NOMO-1 (cell line): ENCODE results near the gene ARHGEF17.
A peak's percentile ranks its signal among the peaks of the same experiment; 100 is the strongest.

ENCODE experiments used
- DNase-seq, 2 experiments: peaks; one replicate each; lab custom pipeline; 2025; ENCODE audit not compliant: unreplicated experiment in 2 of 2; lab: John Stamatoyannopoulos, UW

The ARHGEF17 gene

DNA sequence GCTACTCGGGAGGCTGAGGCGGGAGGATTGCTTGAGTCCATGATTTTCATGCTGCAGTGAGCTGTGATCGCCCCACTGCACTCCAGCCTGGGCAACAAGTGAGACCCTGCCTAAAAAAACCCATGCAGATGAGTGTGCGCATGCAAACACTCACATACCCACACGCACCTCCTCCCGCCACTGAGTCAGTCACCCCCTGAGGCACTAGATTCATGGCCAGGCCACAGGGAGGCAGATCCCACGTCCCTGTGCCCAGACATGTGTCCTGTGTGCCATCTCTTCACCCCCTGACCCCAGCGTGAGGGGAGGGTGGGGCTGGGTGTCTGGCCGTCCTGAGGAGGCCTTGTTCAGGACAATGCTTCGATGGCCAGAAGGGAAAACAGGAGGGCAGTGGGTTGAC, 83.6 kb downstream of the ARHGEF17 start:
- DNase-seq = no peak

DNA sequence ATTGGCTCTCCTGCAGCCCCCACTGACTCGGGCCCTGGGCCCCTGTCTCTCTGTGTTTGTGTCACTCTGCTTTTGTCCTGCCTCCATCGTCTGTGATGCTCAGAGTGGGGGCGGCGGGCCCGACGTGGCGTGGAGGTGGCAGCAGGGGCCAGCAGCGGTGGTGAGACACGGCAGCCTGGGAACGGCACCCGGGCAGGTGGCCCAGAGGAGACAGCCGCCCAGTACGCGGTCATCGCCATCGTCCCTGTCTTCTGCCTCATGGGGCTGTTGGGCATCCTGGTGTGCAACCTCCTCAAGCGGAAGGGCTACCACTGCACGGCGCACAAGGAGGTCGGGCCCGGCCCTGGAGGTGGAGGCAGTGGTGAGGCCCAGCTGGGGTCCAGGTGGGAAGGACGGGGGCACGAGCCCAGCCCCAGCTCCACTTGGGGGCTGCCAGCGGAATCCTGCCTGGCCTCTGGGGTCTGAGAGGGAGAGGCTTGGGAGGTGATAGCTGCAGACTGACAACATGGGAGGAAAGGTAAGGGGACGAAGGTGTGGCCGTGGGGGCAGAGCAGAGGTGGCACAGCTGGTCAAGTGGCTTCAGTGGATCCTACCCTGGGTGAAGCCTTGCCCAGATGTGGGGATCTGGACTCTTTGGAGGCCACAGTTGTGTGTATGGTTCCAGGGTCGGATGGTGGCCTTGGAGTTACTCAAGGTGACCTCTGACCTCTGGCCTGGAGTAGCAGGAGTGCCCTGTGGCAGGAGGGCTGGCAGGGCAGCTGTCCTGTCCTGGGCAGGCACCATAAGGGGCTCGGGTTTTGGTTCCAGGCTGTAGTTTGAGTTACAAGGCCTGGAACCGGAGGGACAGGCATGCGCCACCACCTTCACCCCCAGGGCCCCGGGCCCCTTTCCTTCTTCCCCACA, 84.3 kb downstream of the ARHGEF17 start:
- no peak for DNase-seq

DNA sequence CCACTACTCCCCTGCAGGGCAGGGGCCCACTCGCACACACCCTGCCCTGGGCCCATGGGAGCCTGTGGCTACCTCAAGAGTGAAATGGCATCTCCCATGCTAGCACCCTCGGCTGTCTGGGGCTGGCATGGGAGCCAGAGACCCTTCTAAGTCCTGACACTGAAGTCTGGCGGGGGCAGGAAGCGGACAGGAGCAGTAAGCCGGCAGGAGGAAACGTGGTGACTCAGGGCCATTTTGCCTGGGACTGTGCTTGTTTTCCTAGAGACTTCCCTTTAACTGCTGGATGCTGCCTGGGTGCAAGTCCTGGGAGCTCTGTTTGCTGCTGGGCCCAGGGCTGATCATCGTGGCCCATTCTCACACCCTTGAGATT, 84.9 kb downstream of the ARHGEF17 start:
- DNase-seq = no peak

DNA sequence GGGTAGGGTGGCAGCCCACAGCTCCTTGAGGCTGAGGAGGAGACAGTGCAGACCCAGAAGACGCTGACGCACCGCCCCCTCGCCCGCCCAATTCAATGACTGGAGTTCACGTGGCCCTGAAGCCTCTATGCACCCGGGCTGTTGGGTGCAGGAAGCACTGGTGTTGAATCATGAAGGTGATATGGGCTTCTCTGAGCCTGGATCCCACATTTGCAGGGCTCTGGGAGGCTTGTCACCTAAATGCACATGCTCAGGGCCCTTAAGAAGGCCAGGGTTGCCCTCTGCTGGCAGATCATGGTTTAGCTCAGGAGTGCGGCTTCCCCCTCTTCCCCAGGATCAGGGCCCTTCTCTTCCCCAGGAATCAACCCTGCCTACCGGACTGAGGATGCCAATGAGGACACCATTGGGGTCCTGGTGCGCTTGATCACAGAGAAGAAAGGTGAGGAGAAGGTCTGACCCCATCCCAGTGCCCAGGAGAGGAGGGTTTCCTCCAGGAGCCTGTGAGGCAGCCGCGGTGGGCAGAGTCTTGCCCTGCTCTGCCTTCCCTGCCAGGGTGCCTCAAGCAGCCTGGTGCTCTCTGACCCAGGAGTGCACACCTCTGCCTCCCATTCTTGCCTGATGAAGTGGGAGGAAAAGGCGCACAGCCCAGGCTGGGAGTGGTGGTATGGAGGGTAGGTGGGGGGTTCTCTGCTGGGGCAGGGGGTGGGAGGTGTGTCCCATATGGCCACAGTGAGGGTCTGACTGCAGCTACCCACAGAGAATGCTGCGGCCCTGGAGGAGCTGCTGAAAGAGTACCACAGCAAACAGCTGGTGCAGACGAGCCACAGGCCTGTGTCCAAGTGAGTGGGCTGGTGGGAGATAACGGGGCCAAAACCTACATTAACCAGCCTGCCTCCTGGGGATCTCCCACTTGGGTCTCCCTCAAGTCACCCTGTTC, 85.7 kb downstream of the ARHGEF17 start:
- DNase-seq = peak; percentile 60 to 61

DNA sequence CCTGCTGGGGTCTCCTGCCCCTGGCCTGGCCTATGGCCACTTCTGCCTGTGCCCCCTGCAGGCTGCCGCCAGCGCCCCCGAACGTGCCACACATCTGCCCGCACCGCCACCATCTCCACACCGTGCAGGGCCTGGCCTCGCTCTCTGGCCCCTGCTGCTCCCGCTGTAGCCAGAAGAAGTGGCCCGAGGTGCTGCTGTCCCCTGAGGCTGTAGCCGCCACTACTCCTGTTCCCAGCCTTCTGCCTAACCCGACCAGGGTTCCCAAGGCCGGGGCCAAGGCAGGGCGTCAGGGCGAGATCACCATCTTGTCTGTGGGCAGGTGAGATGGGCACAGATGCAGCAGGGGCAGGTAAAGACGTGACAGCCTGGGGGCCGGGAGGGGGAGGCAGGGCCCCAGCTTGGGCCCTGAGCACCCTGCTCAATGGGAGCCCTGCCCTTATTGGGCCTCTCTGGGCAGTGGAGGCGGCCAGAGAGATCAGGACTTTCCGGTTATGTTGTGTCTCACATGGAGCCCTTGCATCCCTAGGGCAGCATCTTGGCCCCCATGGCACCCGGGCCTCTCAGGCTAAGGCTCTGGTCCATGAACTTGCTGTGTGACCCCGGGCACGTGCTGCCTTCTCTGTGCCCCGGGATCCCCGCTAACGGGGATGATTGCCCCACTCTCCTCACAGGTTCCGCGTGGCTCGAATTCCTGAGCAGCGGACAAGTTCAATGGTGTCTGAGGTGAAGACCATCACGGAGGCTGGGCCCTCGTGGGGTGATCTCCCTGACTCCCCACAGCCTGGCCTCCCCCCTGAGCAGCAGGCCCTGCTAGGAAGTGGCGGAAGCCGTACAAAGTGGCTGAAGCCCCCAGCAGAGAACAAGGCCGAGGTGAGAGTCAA, 86.6 kb downstream of the ARHGEF17 start:
- DNase-seq = no peak

DNA sequence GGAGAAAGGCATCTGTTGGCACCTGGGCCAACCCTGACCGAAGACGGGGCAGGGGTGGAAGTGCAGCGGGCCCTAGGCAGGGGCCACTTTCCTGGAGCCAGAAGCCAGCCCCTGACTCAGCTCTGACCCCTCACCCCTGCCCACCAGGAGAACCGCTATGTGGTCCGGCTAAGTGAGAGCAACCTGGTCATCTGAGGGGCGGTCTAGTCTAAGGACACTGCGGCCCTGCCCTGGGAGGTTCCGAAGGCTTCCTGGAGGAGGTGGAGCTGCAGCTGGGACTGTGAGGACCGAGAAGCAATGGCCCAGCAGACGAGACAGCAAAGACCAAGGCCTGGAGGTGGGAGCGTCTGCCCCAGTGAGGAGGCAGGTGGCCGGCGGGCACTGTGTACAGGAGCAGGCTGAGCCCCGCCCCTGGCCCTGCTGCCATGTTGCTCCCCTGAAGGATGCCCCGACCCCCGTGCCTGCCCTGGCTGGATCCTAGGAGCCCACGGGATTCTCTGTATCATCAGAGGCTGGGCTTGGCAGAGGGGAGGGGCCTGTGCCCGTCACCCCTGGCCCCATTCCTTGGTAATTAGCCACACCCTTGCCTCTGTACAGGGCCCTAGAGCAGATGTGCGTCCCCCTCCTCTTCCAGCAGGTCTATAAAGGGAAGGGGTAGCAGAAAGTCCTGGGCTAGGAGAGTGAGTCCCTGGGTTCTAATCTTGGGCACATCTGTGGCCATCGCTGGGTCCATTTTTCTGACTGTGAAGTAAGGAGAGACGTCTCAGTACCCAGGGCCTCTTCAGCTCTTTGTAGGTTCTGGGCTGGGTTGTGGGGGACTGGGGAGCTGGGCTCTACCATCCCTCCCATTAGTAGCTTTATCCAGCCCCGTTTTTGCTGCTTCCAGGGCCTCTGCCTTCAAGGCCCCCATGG, 87.5 kb downstream of the ARHGEF17 start:
- DNase-seq = no peak

DNA sequence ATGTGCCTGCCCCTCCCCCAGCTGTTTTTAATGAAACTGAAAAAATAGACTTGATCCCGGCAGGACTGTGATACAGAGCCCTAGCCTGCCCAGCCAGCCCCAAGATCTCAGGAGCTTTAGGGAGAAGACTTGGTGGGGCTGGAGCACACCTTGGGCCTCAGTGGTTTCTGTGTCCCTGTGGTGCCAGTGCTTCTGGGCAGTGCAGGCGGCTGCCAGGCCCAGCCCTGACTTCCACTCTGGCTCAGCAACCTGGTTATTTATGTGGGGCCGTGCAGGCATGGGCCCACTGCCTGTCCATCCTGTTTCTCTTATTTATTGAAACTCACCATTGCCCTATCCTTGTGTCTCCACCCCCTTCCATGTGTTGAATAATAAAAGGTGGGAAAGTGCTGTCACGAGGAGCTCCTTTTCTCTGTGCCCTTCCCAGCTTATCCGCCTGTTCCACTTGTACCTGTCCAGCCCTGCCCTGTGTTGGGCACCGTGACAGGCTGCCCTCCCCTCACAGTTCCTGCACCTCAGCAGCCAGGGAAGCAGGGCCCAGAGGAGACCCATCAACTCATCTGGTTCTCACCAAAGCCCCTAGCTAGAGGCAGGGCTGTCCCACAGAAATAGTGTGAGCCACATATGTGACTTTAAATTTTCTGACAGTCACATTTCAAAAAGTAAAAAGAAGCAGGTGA, 88.3 kb downstream of the ARHGEF17 start:
- DNase-seq = no peak

DNA sequence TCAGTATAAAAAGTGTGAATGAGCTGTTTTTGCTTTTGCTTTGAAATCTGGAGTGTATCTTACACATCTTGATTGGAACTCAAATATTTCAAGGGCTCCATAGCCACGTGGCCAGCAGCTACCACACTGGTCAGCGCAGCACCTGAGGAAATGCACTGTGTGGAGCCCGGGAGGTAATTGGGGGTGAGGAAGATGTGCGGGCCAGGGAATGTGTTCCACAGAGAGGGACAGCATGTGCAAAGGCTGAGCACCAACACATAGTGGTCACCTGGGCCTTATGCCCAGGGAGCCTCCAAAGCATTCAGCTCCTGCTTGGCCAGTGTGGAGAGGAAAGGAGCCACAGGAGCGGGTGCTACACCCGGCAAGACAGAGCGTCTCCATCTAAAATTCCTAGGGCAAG, 88.9 kb downstream of the ARHGEF17 start:
- DNase-seq = no peak

DNA sequence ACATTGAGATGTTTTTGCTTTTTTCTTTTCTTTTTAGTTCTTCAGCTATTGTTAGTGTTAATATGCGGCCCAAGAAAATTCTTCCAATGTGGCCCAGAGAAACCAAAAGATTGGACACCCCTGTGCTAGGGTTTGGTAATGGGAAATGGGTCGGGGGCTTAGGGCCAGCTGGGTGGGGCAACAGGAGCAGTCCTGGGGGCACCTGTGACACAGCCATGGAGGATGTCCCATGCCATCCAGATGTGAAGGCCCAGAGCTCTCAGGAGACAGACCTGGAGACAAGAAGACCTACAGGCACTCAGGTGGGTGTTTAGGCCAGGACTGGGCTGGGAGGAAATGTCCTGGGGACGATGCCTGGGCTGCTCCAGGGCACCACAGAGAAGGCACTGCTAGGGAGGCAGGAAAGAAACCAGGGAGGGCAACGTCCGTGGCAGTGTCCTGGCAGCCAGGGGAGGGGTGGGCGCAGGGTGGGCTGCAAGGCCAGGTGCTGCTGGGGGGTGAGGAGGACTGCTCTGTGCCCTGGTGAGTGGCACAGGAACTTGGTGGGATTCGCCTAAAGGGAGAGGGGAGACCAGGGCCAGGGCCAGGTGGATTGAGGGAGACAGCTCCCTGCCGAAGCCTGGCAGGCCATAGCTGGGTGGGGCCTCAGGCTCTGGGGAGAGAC, 89.5 kb downstream of the ARHGEF17 start:
- no peak for DNase-seq

DNA sequence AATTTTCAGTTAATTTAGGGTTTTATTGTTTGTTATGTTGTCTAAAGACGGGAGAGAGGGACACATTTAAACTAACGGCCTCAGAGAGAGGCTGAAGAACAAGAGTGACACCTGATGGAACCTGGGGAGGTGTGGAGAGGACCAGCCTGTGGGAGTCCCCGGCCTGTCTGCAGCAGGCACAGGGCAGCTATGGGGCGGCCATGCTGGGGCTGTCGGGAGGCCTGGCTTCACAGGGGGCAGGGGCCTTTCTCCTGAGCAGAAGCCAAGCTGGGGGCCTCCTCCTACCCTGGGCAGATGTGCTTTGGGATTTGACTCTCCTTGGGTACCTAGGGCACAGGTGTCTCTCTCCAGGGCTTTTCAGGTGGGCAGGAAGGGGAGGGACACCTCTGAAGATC, 90.1 kb downstream of the ARHGEF17 start:
- no peak for DNase-seq

DNA sequence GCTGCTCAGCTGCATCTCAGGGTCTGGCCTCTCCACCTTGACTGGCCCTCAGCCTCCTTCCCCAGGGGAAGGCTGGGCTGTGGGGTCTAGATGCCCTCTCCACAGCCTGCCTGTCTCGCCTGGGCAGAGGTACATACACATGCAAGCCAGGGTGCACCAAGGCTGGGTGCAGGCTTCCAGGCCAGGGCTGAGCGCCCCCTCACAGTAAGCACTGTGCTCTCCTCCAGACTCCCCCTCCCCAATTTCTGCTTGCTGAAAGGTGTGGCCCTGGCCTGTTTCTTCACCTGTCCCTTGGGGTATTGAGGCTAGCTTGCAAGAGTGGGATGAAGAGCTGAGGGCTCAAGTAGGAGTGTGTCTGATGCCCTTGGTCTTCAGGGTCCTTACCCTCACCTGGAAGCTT, 90.6 kb downstream of the ARHGEF17 start:
- DNase-seq = no peak

DNA sequence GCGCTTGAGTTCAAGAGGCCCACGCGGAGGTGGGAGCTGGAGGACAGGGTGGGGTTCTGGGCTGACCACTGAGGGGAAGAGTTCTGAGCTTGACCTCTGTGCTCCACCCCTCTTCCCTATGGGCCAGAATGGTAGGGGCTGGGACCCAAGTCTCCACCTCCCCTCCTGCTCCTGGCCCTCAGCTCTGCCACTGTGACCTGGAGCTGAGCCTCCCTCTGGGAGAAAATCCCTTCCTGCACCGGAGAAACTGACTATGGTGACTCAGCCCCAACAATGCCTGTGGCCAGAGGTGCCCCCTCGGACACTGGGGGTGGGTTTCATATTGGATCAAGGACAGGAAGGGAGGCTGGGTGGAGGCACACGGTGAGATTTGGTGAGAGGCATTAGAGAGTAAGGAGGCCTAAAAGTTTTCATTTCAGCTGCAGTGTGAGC, 91.1 kb downstream of the ARHGEF17 start:
- no peak for DNase-seq

DNA sequence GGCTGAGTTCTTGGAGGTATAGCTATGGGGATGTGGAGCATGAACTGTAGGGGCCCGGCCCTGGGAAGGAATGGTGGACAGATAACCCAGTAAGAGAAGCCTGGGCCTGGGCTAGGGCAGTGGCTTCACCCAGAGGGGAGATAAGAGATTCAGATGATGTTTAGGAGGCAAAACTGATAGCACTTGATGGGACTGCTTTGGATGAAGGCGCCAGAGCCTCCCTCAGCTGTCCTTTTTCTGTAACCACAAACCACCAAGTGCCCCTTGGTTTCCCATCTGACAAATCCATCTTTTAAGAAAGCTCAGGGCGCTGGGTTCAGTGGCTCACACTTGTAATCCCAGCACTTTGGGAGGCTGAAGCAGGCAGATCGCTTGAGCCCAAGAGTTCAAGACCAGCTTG, 91.6 kb downstream of the ARHGEF17 start:
- DNase-seq = no peak

DNA sequence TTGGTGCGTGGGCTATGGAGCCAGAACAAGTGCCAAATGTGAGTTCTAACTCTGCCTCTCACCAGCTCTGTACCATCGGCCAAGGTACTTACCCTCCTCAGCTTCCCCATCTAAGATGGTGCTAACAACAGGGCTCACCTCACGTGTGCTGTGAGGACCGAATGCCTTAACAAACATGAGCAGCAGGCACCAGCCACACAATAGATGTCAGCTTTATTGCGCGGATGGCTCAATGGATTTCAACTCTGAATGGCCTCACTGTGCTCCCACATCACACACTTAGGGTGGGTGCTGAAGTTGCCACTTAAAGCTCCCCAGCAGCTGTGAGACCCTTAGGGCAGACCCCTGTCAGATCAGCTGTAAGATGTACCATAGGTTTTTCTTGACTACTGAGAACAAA, 92.2 kb downstream of the ARHGEF17 start:
- DNase-seq = no peak

DNA sequence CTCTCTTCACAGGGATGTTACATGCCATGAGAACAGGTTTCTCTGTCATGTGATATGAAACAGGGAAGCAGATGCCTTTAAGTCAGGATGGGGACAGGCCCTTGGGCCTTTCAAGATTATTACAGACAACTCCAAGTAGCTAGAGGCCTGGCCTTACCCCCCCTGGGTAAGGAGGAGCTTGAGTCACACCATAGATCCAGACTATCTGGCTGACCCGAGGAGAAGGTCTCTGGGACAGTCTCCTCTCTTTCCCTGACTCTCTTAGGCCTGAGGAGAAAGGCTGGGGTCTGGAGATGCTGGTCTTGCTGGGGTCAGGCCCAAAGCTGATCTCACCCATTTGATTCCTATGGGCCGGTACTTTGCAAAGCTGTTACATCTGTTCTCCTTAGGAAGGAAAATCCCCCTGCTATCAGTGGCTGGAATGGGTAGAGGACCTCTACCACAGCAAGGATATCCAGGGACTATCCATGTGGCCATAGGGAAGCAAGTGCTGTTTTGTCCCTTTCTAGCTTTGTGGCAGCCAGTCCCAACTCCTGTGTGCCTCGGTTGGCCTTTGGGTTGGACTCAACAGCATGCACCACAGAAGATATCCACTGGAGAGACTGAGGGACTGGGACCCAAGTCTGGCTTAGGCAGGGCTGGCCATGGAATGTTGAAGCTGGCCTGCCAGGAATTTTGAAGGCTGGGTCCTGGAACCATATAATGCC, 93.3 kb downstream of the ARHGEF17 start:
- DNase-seq = no peak

DNA sequence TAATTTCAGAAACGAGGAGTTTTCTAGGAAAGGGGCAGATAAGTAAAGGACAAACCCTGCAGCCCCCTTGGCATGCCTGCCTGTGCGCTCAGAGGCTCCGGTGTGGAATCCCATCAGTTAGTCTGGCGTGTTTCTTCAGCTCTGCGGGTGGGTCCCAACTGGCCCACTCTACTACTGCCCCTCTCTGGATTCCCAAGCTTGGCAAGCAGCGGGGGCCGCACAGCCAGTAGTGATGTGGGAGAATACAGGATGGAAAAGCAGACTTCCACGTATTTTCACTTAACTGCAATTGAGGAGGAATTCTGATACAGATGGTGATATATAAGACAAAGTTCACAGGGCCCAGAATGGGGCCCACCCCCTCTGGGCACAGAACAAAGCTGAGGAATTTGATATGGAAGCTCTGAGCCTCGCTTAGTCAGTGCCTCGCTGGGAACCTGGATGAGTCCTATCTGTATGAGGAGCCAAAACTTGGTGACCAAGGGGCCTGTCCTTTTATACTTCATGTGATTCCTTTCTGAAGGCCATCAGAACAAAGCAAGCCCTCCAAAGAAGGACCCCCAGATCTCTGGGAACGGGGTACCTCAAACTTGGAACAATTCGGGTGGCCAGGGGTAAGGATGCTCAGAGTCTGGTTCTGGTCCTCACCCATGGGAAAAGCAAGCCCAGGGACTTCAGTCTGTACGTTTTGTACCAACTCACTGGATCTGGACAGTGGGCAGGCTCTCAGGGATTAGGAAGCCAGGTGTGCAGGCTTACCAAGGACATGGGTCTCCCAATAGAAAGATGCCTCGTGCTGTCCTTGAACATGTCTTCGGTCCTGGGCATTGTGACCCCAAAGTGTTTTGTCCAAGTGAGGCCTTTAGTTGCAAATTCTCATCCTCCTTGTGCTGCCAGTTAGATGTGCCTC, 94.1 kb downstream of the ARHGEF17 start:
- no peak for DNase-seq

DNA sequence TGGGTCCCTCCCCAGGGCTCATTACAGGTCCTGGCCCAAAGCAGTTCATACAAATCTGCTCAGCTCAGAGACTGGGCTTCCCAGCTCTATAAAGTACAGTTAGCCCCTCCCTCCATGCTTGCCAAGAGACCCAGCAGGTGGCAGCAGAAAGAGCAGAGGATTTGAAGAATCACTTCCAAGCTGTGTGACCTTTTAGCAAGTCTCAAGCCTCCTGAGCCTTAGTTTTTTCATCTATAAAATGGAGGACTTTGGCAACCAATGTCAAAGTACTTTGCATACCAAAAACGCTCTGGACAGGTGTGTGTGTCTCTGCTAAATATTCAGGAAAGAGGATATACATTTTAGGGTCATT, 94.7 kb downstream of the ARHGEF17 start:
- peak in 1 of 2 experiments; percentile 24 for DNase-seq
